HG03521 (cell line): ENCODE measurements around the gene LPP.
A peak's percentile ranks its signal among the peaks of the same experiment; 100 is the strongest.

Experiments
- ATAC-seq: cut with Tn5 transposase; IDR thresholded peaks from one replicate; pipeline ENCODE4 v1.9.1; 2021; ENCODE audit warnings: mild to moderate bottlenecking, moderate library complexity; ENCODE audit not compliant: unreplicated experiment

LPP gene

GRCh38 chr3:188323067-188323842, 169.3 kb downstream of the LPP start:
- no peak for ATAC-seq

GRCh38 chr3:188326111-188326510, 172.2 kb downstream of the LPP start:
- ATAC-seq: no peak

GRCh38 chr3:188326968-188327367, 173.0 kb downstream of the LPP start:
- ATAC-seq: no peak

GRCh38 chr3:188327433-188327832, 173.5 kb downstream of the LPP start:
- no peak for ATAC-seq

GRCh38 chr3:188330138-188330537, 176.2 kb downstream of the LPP start:
- ATAC-seq: no peak

GRCh38 chr3:188331166-188331565, 177.2 kb downstream of the LPP start:
- ATAC-seq: no peak

GRCh38 chr3:188332085-188332484, 178.1 kb downstream of the LPP start:
- ATAC-seq: no peak

- no peak for ATAC-seq
These were observed 181.7 kb downstream of the LPP start for GRCh38 chr3:188335656-188336055.

GRCh38 chr3:188336178-188336577, 182.2 kb downstream of the LPP start:
- no peak for ATAC-seq

GRCh38 chr3:188337232-188337631, 183.3 kb downstream of the LPP start:
- ATAC-seq: no peak

- no peak for ATAC-seq
These were observed 184.1 kb downstream of the LPP start for GRCh38 chr3:188338086-188338485.

GRCh38 chr3:188339410-188340295, 185.7 kb downstream of the LPP start:
- ATAC-seq: peak; percentile 63

- ATAC-seq: no peak
These were observed 187.5 kb downstream of the LPP start for GRCh38 chr3:188341501-188341900.

GRCh38 chr3:188342991-188343732, 189.2 kb downstream of the LPP start:
- no peak for ATAC-seq

GRCh38 chr3:188343894-188344293, 189.9 kb downstream of the LPP start:
- no peak for ATAC-seq

- ATAC-seq: no peak
These were observed 191.3 kb downstream of the LPP start for GRCh38 chr3:188345223-188345622.

- ATAC-seq: no peak
These were observed 194.7 kb downstream of the LPP start for GRCh38 chr3:188348435-188349244.

- ATAC-seq: no peak
These were observed 195.5 kb downstream of the LPP start for GRCh38 chr3:188349351-188349901.

GRCh38 chr3:188349933-188350332, 196.0 kb downstream of the LPP start:
- no peak for ATAC-seq

GRCh38 chr3:188350961-188351360, 197.0 kb downstream of the LPP start:
- ATAC-seq: no peak
